ENCODE data around the gene BRF1. TPM values are rescaled to one million over a fixed set of nuclear protein-coding genes. Genes with fewer than 3 reads are reported as not detected.

The BRF1 gene
- 49.3 and 56.0 TPM in 2 replicates for total RNA-seq

DNA sequence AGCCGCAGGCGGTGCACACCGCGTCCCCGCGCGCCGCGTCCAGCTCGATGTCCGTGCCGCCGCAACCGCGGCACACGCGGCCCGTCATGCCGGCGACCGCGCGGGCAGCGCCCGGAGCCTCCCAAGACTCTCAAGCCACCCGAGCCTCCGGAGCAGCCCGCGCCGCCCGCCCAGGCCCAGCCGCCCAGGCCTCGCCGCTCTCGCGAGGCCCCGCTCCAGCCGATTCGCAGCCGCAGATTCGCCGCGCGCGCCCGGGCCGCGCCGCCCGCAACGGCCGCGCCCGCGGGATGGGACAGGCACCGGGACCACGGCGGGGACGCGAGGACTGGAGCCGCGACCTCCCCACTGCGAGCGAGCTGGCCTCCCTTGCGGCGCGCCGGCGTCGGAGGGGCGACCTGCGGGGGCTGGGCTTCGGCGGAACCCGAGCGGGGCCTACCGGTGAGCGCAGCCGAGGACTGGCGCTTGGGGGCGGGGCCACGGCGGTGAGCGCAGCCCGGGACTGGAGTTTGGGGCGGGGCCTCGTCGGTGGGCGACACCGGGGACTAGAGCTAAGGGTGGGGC is at the start of gene BRF1:
Gene BRF1, minus strand, starts transcription at position 460 of the 561 bp plus-strand sequence. Its CDS starts 372 bp downstream, at position 88.

GRCh38 chr14:105314287-105315200 is 13.7 kb upstream of the BRF1 start, which contains the start of gene PACS2:
Gene PACS2, plus strand, starts transcription at chr14:105314748. Its CDS starts 171 bp downstream, at chr14:105314919.

DNA sequence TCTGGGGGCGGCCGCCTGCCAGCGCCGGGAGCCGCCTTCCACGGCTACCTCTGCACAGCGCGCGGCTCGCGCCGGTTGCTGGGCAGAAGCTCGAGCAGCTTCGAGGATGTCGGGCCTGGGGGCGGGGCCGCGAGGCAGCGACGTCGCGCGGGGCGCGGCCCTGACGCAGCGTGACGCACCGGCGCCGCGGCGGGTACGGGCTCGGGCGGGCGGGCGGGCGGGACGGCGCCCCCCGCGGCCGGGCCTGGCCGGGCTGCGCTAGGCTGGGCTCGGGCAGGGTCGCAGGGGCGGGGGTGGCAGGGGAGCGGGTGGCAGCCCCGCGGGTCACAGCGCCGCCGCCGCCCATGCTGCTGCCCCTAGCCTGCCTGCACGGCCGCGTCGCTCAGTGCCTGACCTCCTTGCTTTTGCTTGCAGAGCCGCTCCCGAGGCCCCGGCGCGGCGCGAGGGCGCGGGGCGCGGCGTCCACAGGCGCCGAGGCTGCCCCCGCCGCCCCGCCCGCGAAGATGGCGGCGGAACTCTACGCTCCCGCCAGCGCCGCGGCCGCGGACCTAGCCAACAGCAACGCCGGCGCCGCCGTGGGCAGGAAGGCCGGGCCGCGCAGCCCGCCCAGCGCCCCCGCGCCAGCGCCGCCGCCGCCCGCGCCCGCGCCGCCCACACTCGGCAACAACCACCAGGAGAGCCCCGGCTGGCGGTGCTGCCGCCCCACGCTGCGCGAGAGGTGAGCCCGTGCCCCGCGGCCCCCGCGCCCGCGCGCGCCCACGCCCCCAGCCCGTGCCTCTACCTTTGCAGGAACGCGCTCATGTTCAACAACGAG is 52.2 kb downstream of the BRF1 start, which contains the start of gene BTBD6:
Gene BTBD6, plus strand, starts transcription at position 166 of the 814 bp plus-strand sequence. Its CDS starts 179 bp downstream, at position 345.

GRCh38 chr14:105180592-105181548 is 119.9 kb downstream of the BRF1 start, which contains the start of gene NUDT14:
Gene NUDT14, minus strand, starts transcription at chr14:105181312. Its CDS starts 103 bp downstream, at chr14:105181209.

DNA sequence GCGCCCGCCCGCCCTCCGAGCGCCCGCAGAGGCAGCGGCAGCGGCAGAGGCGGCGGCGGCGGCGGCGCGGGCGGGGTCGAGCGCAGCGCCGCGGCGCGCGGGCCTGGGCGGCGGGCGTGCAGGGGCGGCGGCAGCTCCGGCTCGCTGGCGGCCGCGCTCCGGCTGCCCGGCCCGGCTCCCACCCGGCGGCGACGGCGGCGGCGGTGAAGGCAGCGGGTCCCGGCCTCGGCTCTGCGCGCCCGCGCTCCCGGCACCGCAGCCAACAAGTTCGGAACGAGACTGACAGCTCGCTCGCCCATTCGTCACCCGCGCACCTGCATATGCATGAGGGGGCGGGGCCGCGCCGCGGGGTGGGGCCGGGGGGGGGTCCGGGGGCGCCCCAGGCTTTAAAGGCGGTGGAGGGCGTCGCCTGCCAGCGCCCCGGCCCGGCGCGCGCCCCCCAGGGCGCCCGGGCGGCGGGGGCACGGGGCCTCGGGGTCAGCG is 132.3 kb downstream of the BRF1 start, which contains the start of gene JAG2:
Gene JAG2, minus strand, starts transcription at position 281 of the 483 bp plus-strand sequence. CDS start 356 bp downstream, outside the sequence.

Other genes starting within 250 kb of the BRF1 start
- gene GPR132, start 235.6 kb downstream of the BRF1 start, total RNA-seq = not detected in 2 replicates
- gene JAG2, start 132.2 kb downstream of the BRF1 start, total RNA-seq = 47.0 and 50.1 TPM in 2 replicates
- gene NUDT14, start 119.7 kb downstream of the BRF1 start, total RNA-seq = 36.2 and 72.2 TPM in 2 replicates
- gene BTBD6, start 52.5 kb downstream of the BRF1 start, total RNA-seq = 58.2 and 58.8 TPM in 2 replicates
- 69.9 and 99.9 TPM in 2 replicates for gene PACS2, start 13.7 kb upstream of the BRF1 start, total RNA-seq
- 0.10 TPM in 1 of 2 replicates, not detected in the other for gene TEX22, start 97.5 kb upstream of the BRF1 start, total RNA-seq
- 78.7 and 121 TPM in 2 replicates for gene MTA1, start 118.8 kb upstream of the BRF1 start, total RNA-seq
- gene CRIP2, start 173.8 kb upstream of the BRF1 start, total RNA-seq = 236 and 296 TPM in 2 replicates
- gene CRIP1, start 185.9 kb upstream of the BRF1 start, total RNA-seq = 1.1 and 2.0 TPM in 2 replicates
- 11.1 and 15.9 TPM in 2 replicates for gene TEDC1, start 190.2 kb upstream of the BRF1 start, total RNA-seq
- gene TMEM121, start 225.6 kb upstream of the BRF1 start, total RNA-seq = 5.6 and 6.2 TPM in 2 replicates